H1 (cell line): ENCODE data around the gene PRKN. TPM values are rescaled to one million over a fixed set of nuclear protein-coding genes. Genes with fewer than 3 reads are reported as not detected.

Source experiments
- CTCF ChIA-PET: fragments of 300-600 bp; sonication (Branson Sonifier 250); formaldehyde crosslinking; loops from one replicate; lab custom pipeline; 2021; ENCODE audit not compliant: partially characterized antibody; lab: Charles Lee
- POLR2A ChIA-PET: fragments of 300-600 bp; sonication (Branson Sonifier 250); formaldehyde crosslinking; loops from one replicate; lab custom pipeline; 2021; ENCODE audit warnings: inconsistent platforms; ENCODE audit not compliant: partially characterized antibody; lab: Charles Lee
- DNase-seq, 2 experiments: peaks; one replicate each; pipeline versions ENCODE4 v3.0.0 to v3.0.0-alpha.2; 2010 to 2022; ENCODE audit warnings: low spot score in 2 of 2, low read depth in 1 of 2, mixed read lengths in 1 of 2
- FAIRE-seq: peaks from 2 replicates; lab custom pipeline; 2011; peaks lifted over from hg19 to GRCh38; lab: Jason Lieb, UNC
- H2AFZ ChIP-seq: 2 replicates; pipeline ENCODE4 v1.8.1; 2012; ENCODE audit warnings: low read length, inconsistent platforms
- H2AK5ac ChIP-seq: 2 replicates; pipeline ENCODE4 v1.6.1; 2013; ENCODE audit warnings: low read depth, low read length
- H2BK120ac ChIP-seq: replicated peaks from 2 replicates; pipeline ENCODE3; 2013; ENCODE audit warnings: low read depth, low read length, inconsistent platforms
- H2BK12ac ChIP-seq: 2 replicates; pipeline ENCODE4 v1.6.1; 2013; ENCODE audit warnings: low read depth, low read length
- H2BK15ac ChIP-seq: 2 replicates; pipeline ENCODE4 v1.6.1; 2013; ENCODE audit warnings: low read length
- H2BK20ac ChIP-seq: 2 replicates; pipeline ENCODE4 v1.6.1; 2013; ENCODE audit warnings: low read length
- H2BK5ac ChIP-seq: 2 replicates; pipeline ENCODE4 v1.6.1; 2013; ENCODE audit warnings: low read depth, low read length
- H3K14ac ChIP-seq: 2 replicates; pipeline ENCODE4 v1.6.1; 2013; ENCODE audit warnings: inconsistent platforms; ENCODE audit not compliant: insufficient read length
- H3K18ac ChIP-seq: 2 replicates; pipeline ENCODE4 v1.6.1; 2013; ENCODE audit warnings: low read length; ENCODE audit errors: extremely low read depth
- H3K23ac ChIP-seq: 2 replicates; pipeline ENCODE4 v1.6.1; 2013; ENCODE audit warnings: inconsistent platforms; ENCODE audit not compliant: insufficient read length
- H3K23me2 ChIP-seq: 2 replicates; pipeline ENCODE4 v1.6.1; 2013; ENCODE audit warnings: low read depth, low read length
- H3K27ac ChIP-seq: 2 replicates; pipeline ENCODE4 v1.6.1; 2011; ENCODE audit warnings: low read depth, low read length, inconsistent platforms
- H3K27me3 ChIP-seq, 4 experiments: replicated peaks in 1 of 4; 1 replicate in 1 of 4; 2 replicates in 3 of 4; pipeline versions ENCODE4 v1.6.1 to v1.8.1; 2011 to 2013; ENCODE audit warnings: low read length in 3 of 4, mild to moderate bottlenecking in 3 of 4, inconsistent platforms in 2 of 4, mixed read lengths in 2 of 4, moderate library complexity in 1 of 4; ENCODE audit not compliant: control insufficient read depth in 3 of 4, insufficient read depth in 3 of 4; ENCODE audit errors: extremely low read depth in 1 of 4
- H3K36me3 ChIP-seq, 4 experiments: 2 replicates each; pipeline versions ENCODE4 v1.6.1 to v1.8.1; 2011 to 2013; ENCODE audit warnings: mild to moderate bottlenecking in 4 of 4, low read length in 3 of 4, moderate library complexity in 2 of 4, control low read depth in 1 of 4, inconsistent platforms in 1 of 4; ENCODE audit not compliant: insufficient read depth in 4 of 4, control insufficient read depth in 2 of 4
- H3K4ac ChIP-seq: replicated peaks from 2 replicates; pipeline ENCODE3; 2013; ENCODE audit warnings: low read length, low read depth, mixed read lengths, inconsistent platforms; ENCODE audit not compliant: insufficient read length
- H3K4me1 ChIP-seq, 4 experiments: replicated peaks in 1 of 4; 1 replicate in 1 of 4; 2 replicates in 3 of 4; pipeline versions ENCODE4 v1.6.1 to v1.8.1; 2011 to 2013; ENCODE audit warnings: low read length in 3 of 4, inconsistent platforms in 2 of 4, mixed read lengths in 1 of 4; ENCODE audit not compliant: insufficient read depth in 4 of 4, control insufficient read depth in 3 of 4
- H3K4me2 ChIP-seq, 2 experiments: 2 replicates each; pipeline versions ENCODE4 v1.6.1 to v1.8.1; 2011 to 2013; ENCODE audit warnings: low read depth in 2 of 2, low read length in 2 of 2, control low read depth in 1 of 2, inconsistent platforms in 1 of 2, mild to moderate bottlenecking in 1 of 2; ENCODE audit not compliant: insufficient read depth in 1 of 2
- H3K4me3 ChIP-seq, 4 experiments: fragments of 200-600, 300-600 bp in 1 of 4; sonication (generic), shearing (Covaris generic), sonication (Bioruptor Twin) in 1 of 4; 2 replicates each; pipeline versions ENCODE4 v1.5.1 to v1.8.1; 2011 to 2016; ENCODE audit warnings: low read length in 4 of 4, low read depth in 3 of 4, control low read depth in 2 of 4, inconsistent platforms in 2 of 4, mild to moderate bottlenecking in 2 of 4, mixed read lengths in 1 of 4, moderate library complexity in 1 of 4; ENCODE audit not compliant: insufficient read depth in 2 of 4; ENCODE audit errors: extremely low read depth in 1 of 4
- H3K56ac ChIP-seq: replicated peaks from 2 replicates; pipeline ENCODE3; 2013; ENCODE audit warnings: low read depth, mild to moderate bottlenecking, mixed read lengths, low read length, inconsistent platforms; ENCODE audit not compliant: insufficient read length
- H3K79me1 ChIP-seq: 2 replicates; pipeline ENCODE4 v1.6.1; 2013; ENCODE audit warnings: low read depth, low read length, control low read depth
- H3K79me2 ChIP-seq, 2 experiments: 2 replicates each; pipeline versions ENCODE4 v1.6.1 to v1.8.1; 2012 to 2013; ENCODE audit warnings: low read length in 2 of 2, mild to moderate bottlenecking in 2 of 2, inconsistent platforms in 1 of 2; ENCODE audit not compliant: insufficient read depth in 2 of 2, control insufficient read depth in 1 of 2
- H3K9ac ChIP-seq, 4 experiments: replicated peaks in 1 of 4; 1 replicate in 1 of 4; 2 replicates in 3 of 4; pipeline versions ENCODE4 v1.6.1 to v1.8.1; 2011 to 2013; ENCODE audit warnings: low read depth in 3 of 4, low read length in 3 of 4, control low read depth in 2 of 4, mild to moderate bottlenecking in 2 of 4, moderate library complexity in 2 of 4, inconsistent platforms in 1 of 4; ENCODE audit errors: extremely low read depth in 1 of 4
- H3K9me3 ChIP-seq, 2 experiments: 2 replicates each; pipeline versions ENCODE4 v1.6.1 to v1.8.1; 2012 to 2013; ENCODE audit warnings: mild to moderate bottlenecking in 2 of 2, moderate library complexity in 2 of 2, control low read depth in 1 of 2, inconsistent platforms in 1 of 2, low read depth in 1 of 2, low read length in 1 of 2, mixed read lengths in 1 of 2; ENCODE audit not compliant: insufficient read depth in 2 of 2
- H4K20me1 ChIP-seq, 2 experiments: replicated peaks in 1 of 2; 2 replicates each; pipeline versions ENCODE3 to v1.8.1; 2011 to 2013; ENCODE audit warnings: inconsistent platforms in 2 of 2, low read length in 2 of 2, mild to moderate bottlenecking in 1 of 2; ENCODE audit not compliant: insufficient read depth in 2 of 2, control insufficient read depth in 1 of 2
- H4K5ac ChIP-seq: 2 replicates; pipeline ENCODE4 v1.6.1; 2013; ENCODE audit warnings: low read length, low read depth, mixed read lengths, inconsistent platforms; ENCODE audit not compliant: insufficient read length
- H4K8ac ChIP-seq: 2 replicates; pipeline ENCODE4 v1.8.0; 2013; ENCODE audit warnings: mild to moderate bottlenecking, moderate library complexity, low read length, inconsistent platforms; ENCODE audit not compliant: insufficient read depth; ENCODE audit errors: extremely low read depth
- H4K91ac ChIP-seq: replicated peaks from 2 replicates; pipeline ENCODE3; 2013; ENCODE audit warnings: low read length, mixed read lengths, inconsistent platforms; ENCODE audit not compliant: insufficient read length
- POU5F1 ChIP-seq: IDR thresholded peaks from 2 replicates; pipeline ENCODE4 v1.6.1; 2011; ENCODE audit warnings: low read depth, mild to moderate bottlenecking, low read length, moderate library complexity
- WGBS, 2 experiments: shearing (Covaris generic) in 1 of 2; methylation state at CpG; one replicate each; pipeline versions ENCODE4 v1.1.6 to v1.1.7; 2013 to 2015; ENCODE audit warnings: low lambda C conversion rate in 2 of 2, mixed read lengths in 2 of 2, inconsistent platforms in 1 of 2, low coverage in 1 of 2, missing lambda C conversion rate in 1 of 2; ENCODE audit not compliant: insufficient replicate concordance in 2 of 2, insufficient coverage in 1 of 2, insufficient read length in 1 of 2; ENCODE audit errors: extremely low coverage in 1 of 2, missing lambda C conversion rate in 1 of 2; 5-methylcytosine and 5-hydroxymethylcytosine counted together
- polyA plus RNA-seq, 7 experiments: library from polyadenylated mRNA; depleted of rRNA in 3 of 7; stranded (reverse) in 5 of 7; unstranded in 2 of 7; fragments of >200 nt in 5 of 7; fragments of 200-250 nt in 2 of 7; gene quantifications; 1 replicate in 5 of 7; 2 replicates in 1 of 7; 4 replicates in 1 of 7; pipeline versions ENCODE4 v1.2.1 to v1.2.3, GENCODE V29; 2011 to 2013; ENCODE audit warnings: missing spikeins in 2 of 7, mixed read lengths in 2 of 7
- total RNA-seq: library from RNA; stranded (reverse); fragmentation: NEBNext Ultra II Directional; extraction: Animal tissue kit (Norgen Biotek cat#: 25700); gene quantifications from 2 replicates; pipeline ENCODE4 v1.2.1, GENCODE V29; 2021

The PRKN gene
- total and polyA plus RNA-seq, 2 of the 8 experiments (the other 6 are each of a cell fraction or from before 2014, with no cell fraction given): 0.13 to 0.29 TPM

DNA sequence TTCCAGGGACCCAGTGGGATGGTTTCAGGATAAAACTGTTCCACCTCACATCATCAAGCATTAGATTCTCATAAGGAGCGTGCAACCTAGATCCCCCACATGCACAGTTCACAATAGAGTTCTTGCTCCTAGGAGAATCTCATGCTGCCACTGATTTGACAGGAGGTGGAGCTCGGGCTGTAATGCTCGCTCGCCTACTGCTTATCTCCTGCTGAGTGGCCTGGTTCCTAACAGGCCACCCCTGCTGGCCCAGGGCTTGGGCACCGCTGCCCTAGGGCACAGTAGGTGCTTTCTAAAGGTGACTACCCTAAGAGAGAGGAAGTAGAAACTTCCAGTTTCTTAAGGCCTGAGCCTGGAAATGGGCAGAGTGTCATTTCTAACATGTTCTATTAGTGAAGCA lies 656.9 kb downstream of the PRKN start:
- no peak overlapping the region for H3K4me3 ChIP-seq
- ChIA-PET CTCF (no interaction called here), POLR2A (no interaction called here)
- H3K56ac ChIP-seq: no peak overlapping the region
- no peak overlapping the region for H2AFZ ChIP-seq
- FAIRE-seq: no peak
- no peak overlapping the region for H2BK12ac ChIP-seq
- H3K4me2 ChIP-seq: no peak overlapping the region
- H3K36me3 ChIP-seq: no peaks in the 10 kb centered on the region
- H3K27me3 ChIP-seq: no peaks in the 10 kb centered on the region
- no peak overlapping the region for H3K18ac ChIP-seq
- H3K23me2 ChIP-seq: no peaks in the 10 kb centered on the region
- TF ChIP-seq POU5F1: no peak
- no peak for DNase-seq
- no peaks in the 10 kb centered on the region for H4K20me1 ChIP-seq
- no peak overlapping the region for H3K23ac ChIP-seq
- no peak overlapping the region for H2BK20ac ChIP-seq
- no peaks in the 10 kb centered on the region for H3K9me3 ChIP-seq
- H4K8ac ChIP-seq: no peak overlapping the region
- no peaks in the 10 kb centered on the region for H3K79me2 ChIP-seq
- H4K5ac ChIP-seq: no peak overlapping the region
- H4K91ac ChIP-seq: no peak overlapping the region
- no peak overlapping the region for H3K14ac ChIP-seq
- WGBS, 2 experiments: 93% methylated on average over 4 of the region's 5 CpGs; no CpG with 5 or more reads in 1 of the 2 experiments
- H3K4me1 ChIP-seq: no peaks in the 10 kb centered on the region
- no peak overlapping the region for H2BK120ac ChIP-seq
- H3K4ac ChIP-seq: no peak overlapping the region
- H2BK15ac ChIP-seq: no peak overlapping the region
- no peak overlapping the region for H3K27ac ChIP-seq
- H3K79me1 ChIP-seq: no peaks in the 10 kb centered on the region
- no peak overlapping the region for H2AK5ac ChIP-seq
- H2BK5ac ChIP-seq: no peak overlapping the region
- no peak overlapping the region for H3K9ac ChIP-seq
